Stimulated activated CD4-positive, alpha-beta T cell treated with anti-CD3 and anti-CD28 coated beads, Interleukin-15, amount 100 ng/mL, for 24 hours (primary cell): ENCODE results near the gene NOPCHAP1.
"Not testable (repeated sequence)": the region's sequence is repeated elsewhere in the genome, so short reads cannot be mapped to it uniquely, and the experiment has no call there.

Source experiments
- DNase-seq: peaks from one replicate; pipeline ENCODE4 v3.0.0-alpha.2; 2020

The NOPCHAP1 gene

GRCh38 chr12:104986022-104986941 lies at the start of gene NOPCHAP1:
Gene NOPCHAP1 (plus strand): TSS chr12:104986316. CDS start chr12:104986353, 37 bp downstream.
- peak; percentile 95 for DNase-seq

- DNase-seq: no peak
Observed at GRCh38 chr12:104938371-104938770, 47.7 kb upstream of the NOPCHAP1 start.

GRCh38 chr12:104939089-104939488 lies 47.0 kb upstream of the NOPCHAP1 start:
- no peak for DNase-seq

- DNase-seq: no peak
Observed at GRCh38 chr12:104941454-104941853, 44.7 kb upstream of the NOPCHAP1 start.

- no peak for DNase-seq
Observed at GRCh38 chr12:104942075-104942474, 44.0 kb upstream of the NOPCHAP1 start.

- DNase-seq: not testable (repeated sequence)
Observed at GRCh38 chr12:104943401-104943800, 42.7 kb upstream of the NOPCHAP1 start.

- no peak for DNase-seq
Observed at GRCh38 chr12:104944252-104944651, 41.9 kb upstream of the NOPCHAP1 start.

GRCh38 chr12:104948716-104949115 lies 37.4 kb upstream of the NOPCHAP1 start:
- not testable (repeated sequence) for DNase-seq

- no peak for DNase-seq
Observed at GRCh38 chr12:104951759-104952509, 34.2 kb upstream of the NOPCHAP1 start.

- no peak for DNase-seq
Observed at GRCh38 chr12:104952816-104953215, 33.3 kb upstream of the NOPCHAP1 start.

- no peak for DNase-seq
Observed at GRCh38 chr12:104953323-104953722, 32.8 kb upstream of the NOPCHAP1 start.

- DNase-seq: no peak
Observed at GRCh38 chr12:104955703-104956102, 30.4 kb upstream of the NOPCHAP1 start.

GRCh38 chr12:104956870-104957718 lies 29.0 kb upstream of the NOPCHAP1 start:
- DNase-seq: no peak

GRCh38 chr12:104957719-104958000 lies 28.5 kb upstream of the NOPCHAP1 start:
- DNase-seq: peak; percentile 42

- peak; percentile 86 for DNase-seq
Observed at GRCh38 chr12:104958001-104958804, 27.9 kb upstream of the NOPCHAP1 start, which contains the start of gene SLC41A2. Gene SLC41A2 (minus strand): TSS chr12:104958290. CDS start chr12:104928527, 29,763 bp downstream.

GRCh38 chr12:104958805-104959334 lies 27.2 kb upstream of the NOPCHAP1 start:
- DNase-seq: peak; percentile 5

GRCh38 chr12:104959335-104959841 lies 26.7 kb upstream of the NOPCHAP1 start:
- DNase-seq: no peak

- DNase-seq: no peak
Observed at GRCh38 chr12:104960464-104960863, 25.7 kb upstream of the NOPCHAP1 start.

- DNase-seq: no peak
Observed at GRCh38 chr12:104963757-104964156, 22.4 kb upstream of the NOPCHAP1 start.

GRCh38 chr12:104964167-104964855 lies 21.8 kb upstream of the NOPCHAP1 start:
- no peak for DNase-seq

- DNase-seq: no peak
Observed at GRCh38 chr12:104964856-104965205, 21.3 kb upstream of the NOPCHAP1 start.
